Measurements from ENCODE around the gene IRF7.

- TF ChIP-seq CTCF (IDR thresholded peaks at IDR 0.05) (no peak), POLR2A (IDR thresholded peaks at IDR 0.05) (no peak)
Observed at GRCh38 chr11:619628-620050, 3.9 kb upstream of the IRF7 start.

All from lower leg skin (tissue), 3 donors.